HepG2 (cell line): Measurements from ENCODE around the gene JMJD1C.

Experiments used
- CBX2 ChIP-seq, 2 experiments: fragments of 200-600 bp in 1 of 2; sonication (generic); formaldehyde crosslinking in 1 of 2; IDR thresholded peaks; 2 replicates each; pipeline versions ENCODE4 v1.7.0 to v1.8.1; 2018 to 2022; ENCODE audit warnings: low read depth in 2 of 2, low read length in 1 of 2, mild to moderate bottlenecking in 1 of 2, missing genetic modification reagents in 1 of 2
- CEBPB ChIP-seq: IDR thresholded peaks from 2 replicates; pipeline ENCODE4 v1.6.1; 2011; ENCODE audit warnings: low read depth, low read length, improper control_type of control experiment, borderline replicate concordance
- CTCF ChIP-seq: sonication (generic); formaldehyde crosslinking; IDR thresholded peaks from 2 replicates; pipeline ENCODE4 v1.5.0; 2020; ENCODE audit warnings: mild to moderate bottlenecking, missing genetic modification reagents, moderate library complexity
- ETS1 ChIP-seq: sonication (generic); formaldehyde crosslinking; IDR thresholded peaks from 2 replicates; pipeline ENCODE4 v1.4.0; 2020; ENCODE audit warnings: missing genetic modification reagents
- FOSL2 ChIP-seq: sonication (generic); formaldehyde crosslinking; IDR thresholded peaks from 2 replicates; pipeline ENCODE4 v1.4.0; 2020; ENCODE audit warnings: missing genetic modification reagents
- NFATC3 ChIP-seq: sonication (generic); formaldehyde crosslinking; IDR thresholded peaks from 2 replicates; pipeline ENCODE4 v1.5.1; 2020; ENCODE audit warnings: mild to moderate bottlenecking, missing genetic modification reagents
- RELA ChIP-seq: sonication (generic); formaldehyde crosslinking; IDR thresholded peaks from 2 replicates; pipeline ENCODE4 v1.4.0; 2020; ENCODE audit warnings: missing genetic modification reagents
- TAF1 ChIP-seq: sonication (generic); formaldehyde crosslinking; IDR thresholded peaks from 2 replicates; pipeline ENCODE4 v1.4.0; 2020; ENCODE audit warnings: missing genetic modification reagents
- THRA ChIP-seq: sonication (generic); formaldehyde crosslinking; IDR thresholded peaks from 2 replicates; pipeline ENCODE4 v1.4.0; 2020; ENCODE audit warnings: missing genetic modification reagents, borderline replicate concordance
- ZFX ChIP-seq: sonication (generic); formaldehyde crosslinking; IDR thresholded peaks from 2 replicates; pipeline ENCODE4 v1.4.0; 2020; ENCODE audit warnings: mild to moderate bottlenecking, low read depth, missing genetic modification reagents, moderate library complexity
- ZNF142 ChIP-seq: sonication (generic); formaldehyde crosslinking; IDR thresholded peaks from 2 replicates; pipeline ENCODE4 v1.4.0; 2020; ENCODE audit warnings: missing genetic modification reagents
- ZNF768 ChIP-seq: sonication (generic); formaldehyde crosslinking; IDR thresholded peaks from 2 replicates; pipeline ENCODE4 v1.4.0; 2020; ENCODE audit warnings: missing genetic modification reagents
- ZNF775 ChIP-seq: sonication (generic); formaldehyde crosslinking; IDR thresholded peaks from 2 replicates; pipeline ENCODE4 v1.4.0; 2020; ENCODE audit warnings: missing genetic modification reagents, mild to moderate bottlenecking, moderate library complexity, borderline replicate concordance
- ZNF788 ChIP-seq: sonication (generic); formaldehyde crosslinking; IDR thresholded peaks from 2 replicates; pipeline ENCODE4 v1.5.0; 2020; ENCODE audit warnings: mild to moderate bottlenecking, missing genetic modification reagents, borderline replicate concordance

GRCh38 chr10:63502832-63503231, 37.1 kb upstream of the JMJD1C start:
- TF ChIP-seq FOSL2 (CRISPR knock-in tag) = no peak
- no peak for TF ChIP-seq CTCF (CRISPR knock-in tag)
- TF ChIP-seq RELA (CRISPR knock-in tag) = no peak
- TF ChIP-seq ETS1 (CRISPR knock-in tag) = no peak
- no peak for TF ChIP-seq TAF1 (CRISPR knock-in tag)
- TF ChIP-seq CBX2 (IDR thresholded peaks at IDR 0.05; ENCODE audit: low read depth, low read length) = no peak
- TF ChIP-seq CBX2 (CRISPR knock-in tag; IDR thresholded peaks at IDR 0.05; ENCODE audit: low read depth) = no peak
- TF ChIP-seq ZNF775 = no peak
- no peak for TF ChIP-seq NFATC3
- no peak for TF ChIP-seq THRA (CRISPR knock-in tag)
- no peak for TF ChIP-seq ZNF142 (CRISPR knock-in tag)
- no peak for TF ChIP-seq ZNF768 (CRISPR knock-in tag)
- TF ChIP-seq CEBPB = no peak
- no peak for TF ChIP-seq ZNF788 (CRISPR knock-in tag)
- TF ChIP-seq ZFX = no peak
